Measurements from ENCODE around the gene PRDM10.
"Not testable (repeated sequence)": the region's sequence is repeated elsewhere in the genome, so short reads cannot be mapped to it uniquely, and the experiment has no call there.

Gene PRDM10

GRCh38 chr11:130002352-130002845 is at the start of gene PRDM10:
PRDM10 (minus strand) TSS chr11:130002835; CDS start chr11:129960964, 41,871 bp downstream.
- FAIRE-seq, result no peak

- FAIRE-seq, result no peak
These were observed 48.4 kb upstream of the PRDM10 start for GRCh38 chr11:130051082-130051481.

GRCh38 chr11:130050257-130050656 is 47.6 kb upstream of the PRDM10 start:
- no peak for FAIRE-seq

- FAIRE-seq, result no peak
These were observed 46.7 kb upstream of the PRDM10 start for GRCh38 chr11:130049328-130049771.

GRCh38 chr11:130047141-130047540 is 44.5 kb upstream of the PRDM10 start:
- FAIRE-seq, result no peak

- no peak for FAIRE-seq
These were observed 40.9 kb upstream of the PRDM10 start for GRCh38 chr11:130043575-130043974.

GRCh38 chr11:130042093-130042591 is 39.5 kb upstream of the PRDM10 start:
- FAIRE-seq, result no peak

GRCh38 chr11:130040281-130040940 is 37.8 kb upstream of the PRDM10 start:
- no peak for FAIRE-seq

GRCh38 chr11:130037881-130038585 is 35.4 kb upstream of the PRDM10 start:
- FAIRE-seq, result no peak

- FAIRE-seq, result no peak
These were observed 34.4 kb upstream of the PRDM10 start for GRCh38 chr11:130037058-130037457.

- no peak for FAIRE-seq
These were observed 31.6 kb upstream of the PRDM10 start for GRCh38 chr11:130034236-130034635.

GRCh38 chr11:130032931-130033330 is 30.3 kb upstream of the PRDM10 start:
- no peak for FAIRE-seq

- no peak for FAIRE-seq
These were observed 29.3 kb upstream of the PRDM10 start for GRCh38 chr11:130031945-130032344.

GRCh38 chr11:130031056-130031455 is 28.4 kb upstream of the PRDM10 start:
- FAIRE-seq, result no peak

- no peak for FAIRE-seq
These were observed 26.5 kb upstream of the PRDM10 start for GRCh38 chr11:130029137-130029536.

GRCh38 chr11:130025371-130025770 is 22.7 kb upstream of the PRDM10 start:
- no peak for FAIRE-seq

- FAIRE-seq, result no peak
These were observed 21.7 kb upstream of the PRDM10 start for GRCh38 chr11:130024361-130024760.

- FAIRE-seq, result no peak
These were observed 20.6 kb upstream of the PRDM10 start for GRCh38 chr11:130023204-130023603.

- FAIRE-seq, result no peak
These were observed 20.2 kb upstream of the PRDM10 start for GRCh38 chr11:130022799-130023198.

GRCh38 chr11:130021606-130022005 is 19.0 kb upstream of the PRDM10 start:
- not testable (repeated sequence) for FAIRE-seq

GRCh38 chr11:130020323-130020722 is 17.7 kb upstream of the PRDM10 start:
- no peak for FAIRE-seq

- FAIRE-seq, result not testable (repeated sequence)
These were observed 13.2 kb upstream of the PRDM10 start for GRCh38 chr11:130015846-130016245.

GRCh38 chr11:130008326-130008725 is 5.7 kb upstream of the PRDM10 start:
- FAIRE-seq, result no peak

- FAIRE-seq, result no peak
These were observed 4.3 kb upstream of the PRDM10 start for GRCh38 chr11:130006929-130007328.

Data from endometrium (tissue), 2 donors.